Measurements from ENCODE around the gene KLF2. TPM values are rescaled to one million over a fixed set of nuclear protein-coding genes. Genes with fewer than 3 reads are reported as not detected.
A peak's percentile ranks its signal among the peaks of the same experiment; 100 is the strongest.

KLF2 gene
- total and polyA plus RNA-seq, 2 donors (not counting 1 experiment from before 2014, with no cell fraction given): 6.7 to 19.2 TPM

DNA sequence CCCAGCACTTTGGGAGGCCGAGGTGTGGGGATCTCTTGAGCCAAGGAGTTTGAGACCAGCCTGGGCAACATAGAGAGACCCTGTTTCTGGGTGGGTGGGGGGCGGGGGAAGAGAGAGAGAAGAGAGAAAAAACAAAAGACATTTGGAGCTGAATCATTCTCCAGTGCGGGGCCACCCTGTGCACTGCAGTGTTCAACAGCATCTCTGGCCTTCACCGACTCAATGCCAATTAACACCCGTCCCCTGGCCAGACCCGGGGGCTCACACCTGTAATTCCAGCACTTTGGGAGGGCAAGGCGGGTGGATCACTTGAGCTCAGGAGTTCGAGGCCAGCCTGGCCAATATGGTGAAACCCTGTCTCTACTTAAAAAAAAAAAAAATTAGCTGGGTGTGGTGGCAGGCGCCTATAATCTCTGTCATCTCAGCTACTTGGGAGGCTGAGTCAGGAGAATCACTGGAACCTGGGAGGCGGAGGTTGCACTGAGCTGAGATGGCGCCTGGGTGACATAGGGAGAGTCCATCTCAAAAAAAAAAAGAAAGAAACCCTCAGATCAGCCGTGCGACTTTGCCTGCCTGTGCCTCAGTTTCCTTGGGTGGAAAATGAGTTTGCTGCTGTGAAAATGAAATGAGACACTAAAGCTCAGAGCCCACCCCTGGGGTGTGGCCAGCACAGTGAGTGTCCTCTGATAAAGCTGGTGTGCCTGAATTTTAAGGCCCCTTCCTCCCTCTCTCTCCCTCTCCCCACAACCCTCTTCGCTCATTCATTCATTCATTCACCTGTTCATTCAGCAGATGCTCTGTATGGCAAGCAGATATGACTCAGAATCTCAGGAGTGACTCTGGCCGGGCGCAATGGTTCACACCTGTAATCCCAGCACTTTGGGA lies 6.4 kb downstream of the KLF2 start:
- H3K27me3 ChIP-seq (ENCODE audit: control insufficient read depth, insufficient read depth, low read length): no peaks in the 10 kb centered on the region
- no peaks in the 10 kb centered on the region for H3K9me3 ChIP-seq (ENCODE audit: control insufficient read depth, insufficient read depth, low read depth, low read length)
- no peak overlapping the region for H3K4me2 ChIP-seq (ENCODE audit: extremely low read depth, insufficient read depth, low read length)
- H2AFZ ChIP-seq (ENCODE audit: low read length): no peak overlapping the region
- H3K36me3 ChIP-seq (ENCODE audit: control insufficient read depth, insufficient read depth, low read length): peaks cover 13% of the 10 kb centered on the region
- peak overlapping the region; percentile 9 for H3K27ac ChIP-seq (ENCODE audit: insufficient read depth, low read length)
- H3K4me3 ChIP-seq (replicated peaks in 1 of 4; ENCODE audit: control extremely low read depth in 1 of 4, insufficient read depth in 1 of 4, low read depth in 3 of 4, low read length in 4 of 4): no peak overlapping the region
- H3K4me1 ChIP-seq (ENCODE audit: control insufficient read depth, extremely low read depth, insufficient read depth, low read length): peaks cover 8% of the 10 kb centered on the region
- no peak overlapping the region for H3K9ac ChIP-seq (ENCODE audit: insufficient read depth, low read length)
- no peak for TF ChIP-seq EZH2 (IDR thresholded peaks at IDR 0.05; ENCODE audit: low read length, missing control alignments)
- TF ChIP-seq, protein P1, sequence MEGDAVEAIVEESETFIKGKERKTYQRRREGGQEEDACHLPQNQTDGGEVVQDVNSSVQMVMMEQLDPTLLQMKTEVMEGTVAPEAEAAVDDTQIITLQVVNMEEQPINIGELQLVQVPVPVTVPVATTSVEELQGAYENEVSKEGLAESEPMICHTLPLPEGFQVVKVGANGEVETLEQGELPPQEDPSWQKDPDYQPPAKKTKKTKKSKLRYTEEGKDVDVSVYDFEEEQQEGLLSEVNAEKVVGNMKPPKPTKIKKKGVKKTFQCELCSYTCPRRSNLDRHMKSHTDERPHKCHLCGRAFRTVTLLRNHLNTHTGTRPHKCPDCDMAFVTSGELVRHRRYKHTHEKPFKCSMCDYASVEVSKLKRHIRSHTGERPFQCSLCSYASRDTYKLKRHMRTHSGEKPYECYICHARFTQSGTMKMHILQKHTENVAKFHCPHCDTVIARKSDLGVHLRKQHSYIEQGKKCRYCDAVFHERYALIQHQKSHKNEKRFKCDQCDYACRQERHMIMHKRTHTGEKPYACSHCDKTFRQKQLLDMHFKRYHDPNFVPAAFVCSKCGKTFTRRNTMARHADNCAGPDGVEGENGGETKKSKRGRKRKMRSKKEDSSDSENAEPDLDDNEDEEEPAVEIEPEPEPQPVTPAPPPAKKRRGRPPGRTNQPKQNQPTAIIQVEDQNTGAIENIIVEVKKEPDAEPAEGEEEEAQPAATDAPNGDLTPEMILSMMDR (conservative IDR thresholded peaks at IDR 0.05 in 1 of 2, IDR thresholded peaks at IDR 0.05 in 1 of 2; ENCODE audit: low read depth in 1 of 2, low read length in 2 of 2): no peak
- no peaks in the 10 kb centered on the region for H4K20me1 ChIP-seq (ENCODE audit: control insufficient read depth, extremely low read depth, insufficient read depth, low read length)
- peaks cover 11% of the 10 kb centered on the region for H3K79me2 ChIP-seq (ENCODE audit: control insufficient read depth, insufficient read depth, low read length)
- DNase-seq (ENCODE audit: low read depth in 2 of 2): no peak

DNA sequence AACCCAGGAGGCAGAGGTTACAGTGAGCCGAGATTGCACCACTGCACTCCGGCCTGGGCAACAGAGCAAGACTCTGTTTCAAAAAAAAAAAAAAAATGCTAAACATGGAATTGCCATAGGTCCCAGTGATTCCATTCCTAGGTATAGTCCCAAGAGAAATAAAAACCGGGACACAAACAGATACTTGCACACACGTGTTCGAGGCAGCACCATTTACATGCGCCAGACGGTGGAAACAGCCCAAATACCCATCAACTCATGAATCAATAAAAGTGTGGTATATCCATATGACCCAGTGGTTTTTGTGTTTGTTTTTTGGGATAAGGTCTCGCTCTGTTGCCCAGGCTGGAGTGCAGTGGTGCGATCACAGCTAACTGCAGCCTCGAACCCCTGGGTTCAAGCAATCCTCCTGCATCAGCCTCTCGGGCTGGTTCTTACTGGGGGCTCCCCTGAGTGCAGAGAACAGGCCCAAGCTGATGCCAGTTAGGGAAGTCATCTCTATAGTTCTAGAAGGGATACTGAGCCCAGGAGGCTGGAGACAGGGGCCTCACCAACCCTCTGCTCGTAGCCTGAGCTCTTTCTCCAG lies 8.5 kb downstream of the KLF2 start:
- H3K9me3 ChIP-seq (ENCODE audit: control insufficient read depth, insufficient read depth, low read depth, low read length): no peaks in the 10 kb centered on the region
- peaks cover 3% of the 10 kb centered on the region for H3K36me3 ChIP-seq (ENCODE audit: control insufficient read depth, insufficient read depth, low read length)
- no peak overlapping the region for H3K27ac ChIP-seq (ENCODE audit: insufficient read depth, low read length)
- H3K4me1 ChIP-seq (ENCODE audit: control insufficient read depth, extremely low read depth, insufficient read depth, low read length): peaks cover 9% of the 10 kb centered on the region
- no peak overlapping the region for H3K4me3 ChIP-seq (replicated peaks in 1 of 4; ENCODE audit: control extremely low read depth in 1 of 4, insufficient read depth in 1 of 4, low read depth in 3 of 4, low read length in 4 of 4)
- H3K27me3 ChIP-seq (ENCODE audit: control insufficient read depth, insufficient read depth, low read length): no peaks in the 10 kb centered on the region
- no peak for DNase-seq (ENCODE audit: low read depth in 2 of 2)
- H3K79me2 ChIP-seq (ENCODE audit: control insufficient read depth, insufficient read depth, low read length): no peaks in the 10 kb centered on the region
- H3K4me2 ChIP-seq (ENCODE audit: extremely low read depth, insufficient read depth, low read length): no peak overlapping the region
- no peak overlapping the region for H2AFZ ChIP-seq (ENCODE audit: low read length)
- no peak for TF ChIP-seq EZH2 (IDR thresholded peaks at IDR 0.05; ENCODE audit: low read length, missing control alignments)
- TF ChIP-seq, protein P1 (conservative IDR thresholded peaks at IDR 0.05 in 1 of 2, IDR thresholded peaks at IDR 0.05 in 1 of 2; ENCODE audit: low read depth in 1 of 2, low read length in 2 of 2): no peak
- no peaks in the 10 kb centered on the region for H4K20me1 ChIP-seq (ENCODE audit: control insufficient read depth, extremely low read depth, insufficient read depth, low read length)
- no peak overlapping the region for H3K9ac ChIP-seq (ENCODE audit: insufficient read depth, low read length)

DNA sequence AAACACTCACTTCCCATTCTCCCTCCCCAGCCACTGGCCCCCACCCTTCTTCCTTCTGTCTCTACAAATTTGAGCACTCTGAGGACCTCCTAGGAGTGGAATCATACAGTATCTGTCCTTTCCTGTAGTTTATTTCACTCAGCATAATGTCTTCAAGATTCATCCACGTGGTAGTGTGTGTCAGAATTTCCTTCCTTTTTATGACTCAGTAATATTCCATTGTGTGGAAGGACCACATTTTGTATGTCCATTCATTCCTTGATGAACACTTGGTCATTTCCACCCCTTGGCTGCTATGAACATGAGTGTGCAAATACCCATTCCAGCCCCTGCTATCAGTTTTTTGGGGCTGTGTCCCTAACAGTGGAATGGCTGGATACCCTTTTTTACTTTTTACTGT lies 9.8 kb downstream of the KLF2 start:
- no peak overlapping the region for H2AFZ ChIP-seq (ENCODE audit: low read length)
- H3K4me3 ChIP-seq (replicated peaks in 1 of 4; ENCODE audit: control extremely low read depth in 1 of 4, insufficient read depth in 1 of 4, low read depth in 3 of 4, low read length in 4 of 4): no peak overlapping the region
- no peaks in the 10 kb centered on the region for H3K79me2 ChIP-seq (ENCODE audit: control insufficient read depth, insufficient read depth, low read length)
- no peaks in the 10 kb centered on the region for H3K9me3 ChIP-seq (ENCODE audit: control insufficient read depth, insufficient read depth, low read depth, low read length)
- no peak overlapping the region for H3K4me2 ChIP-seq (ENCODE audit: extremely low read depth, insufficient read depth, low read length)
- no peaks in the 10 kb centered on the region for H3K27me3 ChIP-seq (ENCODE audit: control insufficient read depth, insufficient read depth, low read length)
- no peak overlapping the region for H3K9ac ChIP-seq (ENCODE audit: insufficient read depth, low read length)
- TF ChIP-seq, protein P1 (conservative IDR thresholded peaks at IDR 0.05 in 1 of 2, IDR thresholded peaks at IDR 0.05 in 1 of 2; ENCODE audit: low read depth in 1 of 2, low read length in 2 of 2): no peak
- no peak for TF ChIP-seq EZH2 (IDR thresholded peaks at IDR 0.05; ENCODE audit: low read length, missing control alignments)
- no peak for DNase-seq (ENCODE audit: low read depth in 2 of 2)
- H3K4me1 ChIP-seq (ENCODE audit: control insufficient read depth, extremely low read depth, insufficient read depth, low read length): peaks cover 19% of the 10 kb centered on the region
- no peaks in the 10 kb centered on the region for H4K20me1 ChIP-seq (ENCODE audit: control insufficient read depth, extremely low read depth, insufficient read depth, low read length)
- H3K36me3 ChIP-seq (ENCODE audit: control insufficient read depth, insufficient read depth, low read length): no peaks in the 10 kb centered on the region
- H3K27ac ChIP-seq (ENCODE audit: insufficient read depth, low read length): no peak overlapping the region

Data from fibroblast of lung (primary cell).